NCI-H82 treated with DMSO at 0.1 percent for 48 hours (cell line): ENCODE results near the gene MCM9.

Source experiments
- DNase-seq: peaks from one replicate; lab custom pipeline; 2025; ENCODE audit not compliant: unreplicated experiment; lab: John Stamatoyannopoulos, UW

Gene MCM9

GRCh38 chr6:118933855-118934460 is 1.0 kb downstream of the MCM9 start:
- no peak for DNase-seq

DNA sequence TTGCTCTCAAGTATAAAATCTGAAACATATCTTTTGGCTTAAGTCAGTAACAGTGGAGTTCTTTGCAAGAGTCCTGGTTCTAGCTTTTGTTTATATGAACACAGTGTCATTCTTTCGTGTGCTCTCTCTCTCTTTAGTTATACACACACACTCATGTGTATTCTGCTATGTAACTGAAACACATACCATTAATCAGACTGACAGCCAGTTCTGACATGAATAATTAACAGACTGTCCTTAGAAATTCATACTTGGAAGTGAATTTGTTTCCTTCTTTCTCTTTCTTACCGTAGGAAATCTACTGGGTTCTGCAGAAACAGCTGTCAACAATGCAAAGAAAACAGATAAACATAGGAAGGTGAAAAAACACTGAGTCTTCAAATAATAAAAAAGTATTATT is 2.5 kb downstream of the MCM9 start:
- DNase-seq, result no peak

DNA sequence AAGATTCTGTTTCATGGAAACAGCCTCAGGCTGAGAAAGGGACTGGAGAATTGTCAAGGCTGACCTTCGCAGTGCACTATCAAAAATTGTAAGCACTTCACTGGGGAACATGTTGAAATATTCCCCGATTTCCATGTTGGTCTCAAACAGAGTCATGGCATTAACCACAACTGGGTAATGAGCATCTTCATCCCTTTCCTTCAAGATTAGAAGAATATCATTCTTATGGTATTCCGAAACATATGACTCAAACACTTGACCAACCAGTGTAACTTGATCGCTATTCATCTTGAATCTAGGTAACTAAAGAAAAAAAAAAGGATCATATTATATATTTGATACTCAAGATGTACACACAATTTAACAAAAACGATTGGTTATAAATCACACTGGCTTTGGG is 3.5 kb downstream of the MCM9 start:
- no peak for DNase-seq

GRCh38 chr6:118930680-118931079 is 4.3 kb downstream of the MCM9 start:
- DNase-seq, result no peak

DNA sequence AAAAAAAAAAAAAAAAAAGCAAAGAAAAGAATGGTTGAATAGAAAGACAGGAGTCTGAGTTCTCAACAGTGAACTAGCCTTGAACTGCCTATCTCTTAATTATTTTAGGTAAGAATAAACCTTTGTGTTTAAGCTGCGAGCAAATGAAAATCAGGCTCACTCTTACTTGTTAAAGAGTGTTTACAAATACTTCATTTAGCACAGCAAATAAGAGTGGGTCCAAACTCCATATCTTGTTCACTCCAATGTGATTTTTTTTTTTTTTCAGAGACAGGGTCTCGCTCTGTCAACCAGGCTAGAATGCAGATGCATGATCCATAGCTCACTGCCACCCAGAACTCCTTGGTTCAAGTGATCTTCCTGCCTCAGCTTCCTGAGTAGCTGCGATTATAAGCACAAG is 11.9 kb downstream of the MCM9 start:
- DNase-seq, result no peak

GRCh38 chr6:118921084-118921483 is 13.9 kb downstream of the MCM9 start:
- DNase-seq, result no peak

DNA sequence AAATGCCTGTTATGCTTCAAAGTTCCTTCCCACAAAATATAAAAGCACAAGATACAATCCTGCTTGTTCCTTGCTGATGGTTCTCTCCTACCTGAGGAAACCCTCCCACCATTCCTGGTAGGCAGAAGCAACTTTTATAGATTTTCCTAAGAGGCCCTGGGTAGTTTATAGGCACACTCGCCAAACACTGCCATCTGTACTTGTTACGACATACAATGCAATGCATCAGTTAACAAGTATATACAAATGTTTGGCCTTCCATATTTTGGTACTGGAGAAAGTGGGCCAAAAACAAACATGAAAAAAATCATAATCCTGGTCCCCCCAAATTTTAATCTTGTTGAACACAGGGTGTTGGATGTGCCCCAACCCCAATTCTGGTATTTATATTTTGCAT is 16.6 kb downstream of the MCM9 start:
- DNase-seq, result no peak

DNA sequence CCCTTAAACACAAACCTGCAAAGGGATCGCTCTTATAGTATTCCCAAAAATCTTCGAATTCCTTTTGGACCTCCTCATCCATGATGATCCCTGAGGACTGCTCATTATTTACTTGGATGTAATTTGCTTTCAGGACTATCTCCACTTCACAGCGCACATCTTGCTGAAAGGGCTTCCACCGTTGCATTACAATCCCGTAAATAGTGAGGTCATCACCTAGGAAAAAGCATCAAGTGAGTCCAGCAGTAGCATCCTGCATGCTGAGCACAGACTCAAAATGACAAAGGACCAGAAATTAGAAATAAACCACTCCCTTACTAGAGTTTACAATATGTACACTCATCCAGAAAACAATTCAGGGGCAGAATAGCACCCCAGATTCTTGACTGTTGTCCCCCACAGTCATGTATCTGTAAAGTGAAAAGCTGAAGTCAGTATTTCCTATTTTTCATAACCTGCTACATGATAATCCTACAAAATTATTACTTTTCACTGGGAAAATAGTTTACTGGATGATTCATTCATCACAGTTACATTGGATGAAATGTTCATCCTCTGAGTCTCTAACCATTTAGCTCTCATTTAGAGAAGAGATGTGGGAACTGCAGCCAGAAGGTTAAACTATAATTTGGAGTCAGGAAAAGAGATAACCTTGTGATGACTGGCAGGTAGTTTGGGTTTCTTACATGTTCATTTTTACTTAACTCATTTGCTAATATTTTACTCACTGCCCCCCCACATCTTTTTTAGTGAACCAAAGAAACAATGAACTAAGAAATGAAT is 17.2 kb downstream of the MCM9 start:
- no peak for DNase-seq

DNA sequence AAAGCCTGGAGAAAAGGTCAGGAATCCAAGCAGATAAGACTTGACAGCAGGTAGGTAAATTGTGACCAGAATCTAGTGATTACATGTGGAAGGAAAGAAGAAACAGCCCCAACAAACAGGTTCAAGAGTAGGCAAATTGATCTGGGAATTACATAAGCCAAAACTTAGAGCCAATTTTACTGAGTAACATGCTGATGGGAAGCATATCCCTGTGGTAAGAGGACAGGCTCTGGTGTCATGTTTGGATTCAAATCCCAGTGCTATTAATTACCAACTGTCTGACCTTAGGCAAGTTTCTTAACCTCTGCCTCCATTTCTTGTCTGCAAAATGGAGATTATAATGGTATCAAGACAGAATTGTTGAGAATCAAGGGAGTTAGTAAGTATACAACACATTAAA is 20.4 kb downstream of the MCM9 start:
- no peak for DNase-seq

DNA sequence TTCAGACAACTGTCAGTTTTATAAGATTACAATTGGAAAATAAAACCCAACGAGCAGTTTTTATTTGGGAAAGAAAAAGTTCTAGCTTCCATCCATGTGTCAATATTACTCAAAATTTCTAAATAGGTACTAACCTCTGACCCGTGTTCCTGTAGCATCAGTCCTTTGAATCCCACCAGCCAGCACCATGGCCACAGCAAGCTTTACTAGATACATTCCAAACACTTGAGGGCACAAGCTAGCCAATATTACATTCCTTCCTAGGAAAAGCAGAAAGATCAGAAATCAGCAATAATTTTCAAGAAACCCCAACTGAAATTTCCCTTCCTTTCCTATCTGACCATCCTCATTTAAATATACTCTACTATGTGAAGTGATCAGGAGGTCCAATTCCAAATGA is 21.8 kb downstream of the MCM9 start:
- DNase-seq, result no peak

DNA sequence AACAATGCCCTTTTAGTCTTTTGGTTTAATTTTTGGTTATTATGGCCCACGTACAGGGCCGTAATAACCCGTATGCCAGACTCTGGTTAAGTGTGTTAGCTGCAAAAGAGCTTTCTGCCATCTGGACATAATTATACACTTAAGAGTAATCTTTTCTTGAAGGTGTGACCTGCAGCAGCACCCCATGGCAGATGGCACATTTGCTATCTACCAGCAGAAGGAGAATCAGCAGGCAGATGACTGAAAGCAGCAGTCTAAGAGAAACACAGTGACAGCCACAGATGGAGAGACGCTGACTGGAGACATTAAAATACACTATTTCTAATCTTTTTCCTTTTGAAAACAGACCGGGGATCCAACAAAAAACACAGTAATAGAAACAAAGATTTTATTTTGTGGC is 22.3 kb downstream of the MCM9 start:
- DNase-seq, result peak; percentile 95

DNA sequence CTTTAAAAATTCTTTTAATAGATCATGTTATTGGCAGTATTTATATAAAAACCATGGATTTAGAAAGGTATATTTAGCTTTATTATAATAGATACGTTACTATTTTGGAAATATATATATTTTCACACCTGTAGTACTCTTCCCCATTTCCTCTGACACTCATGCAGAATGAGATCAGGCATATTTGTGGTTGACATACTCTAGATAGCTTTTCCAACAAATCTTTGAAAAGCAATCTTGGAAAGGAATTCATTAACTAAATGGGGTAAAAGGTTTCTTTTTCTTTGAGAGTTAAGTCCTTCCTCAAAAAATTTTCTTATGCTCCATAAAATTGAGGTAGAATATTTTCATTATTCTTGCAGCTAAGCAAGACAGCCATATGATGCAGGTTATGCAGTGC is 26.5 kb downstream of the MCM9 start:
- DNase-seq, result no peak

DNA sequence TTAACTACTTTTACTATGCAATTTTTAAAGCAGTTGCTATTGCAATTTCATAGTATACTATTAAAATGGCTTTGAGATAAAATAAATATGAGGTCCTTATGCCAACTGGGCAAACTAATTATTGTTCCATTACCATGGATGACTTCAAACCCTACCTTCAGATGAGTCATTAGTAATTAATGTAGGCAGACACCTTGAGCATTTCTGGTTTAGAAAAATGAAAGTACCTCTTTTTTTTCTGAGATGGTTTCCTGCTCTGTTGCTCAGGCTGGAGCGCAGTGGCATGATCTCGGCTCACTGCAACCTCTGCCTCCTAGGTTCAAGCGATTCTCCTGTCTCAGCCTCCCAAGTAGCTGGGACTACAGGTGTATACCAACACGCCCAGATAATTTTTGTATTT is 29.1 kb downstream of the MCM9 start:
- DNase-seq, result no peak

DNA sequence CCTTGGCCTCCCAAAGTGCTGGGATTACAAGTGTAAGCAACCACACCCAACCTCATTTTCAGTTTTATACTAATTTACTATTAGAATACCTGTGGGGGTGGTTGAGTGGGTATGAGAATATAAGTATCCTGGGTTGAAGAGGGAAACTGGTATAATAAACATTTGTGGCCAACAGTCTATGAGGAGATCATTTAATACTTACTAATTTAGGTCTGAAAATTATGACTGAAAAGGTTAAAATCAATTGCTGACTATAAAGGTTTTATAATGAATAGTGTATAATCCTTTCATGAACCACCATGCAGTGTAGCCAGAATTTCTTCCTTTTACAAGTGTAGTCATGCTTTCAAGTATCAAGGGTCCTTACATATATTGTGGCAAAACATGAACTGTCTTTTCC is 29.9 kb downstream of the MCM9 start:
- no peak for DNase-seq

DNA sequence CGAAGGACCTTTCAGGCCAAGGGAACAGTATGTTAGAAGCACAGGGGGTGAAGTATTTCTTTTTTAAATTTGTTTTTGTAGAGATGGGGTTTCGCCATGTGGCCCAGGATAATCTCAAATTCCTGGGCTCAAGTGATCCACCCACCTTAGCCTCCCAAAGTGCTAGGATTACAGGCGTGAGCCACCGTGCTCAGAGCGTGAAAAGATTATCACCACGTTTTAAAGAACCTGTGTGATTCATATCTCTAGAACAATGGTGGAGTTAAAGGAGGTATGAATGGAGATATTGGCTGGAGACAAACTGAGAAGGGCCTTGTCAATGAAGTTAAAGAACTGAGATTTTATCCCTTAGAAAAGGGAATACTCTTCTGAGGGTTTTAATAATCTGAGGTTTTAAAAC is 31.3 kb downstream of the MCM9 start:
- no peak for DNase-seq

DNA sequence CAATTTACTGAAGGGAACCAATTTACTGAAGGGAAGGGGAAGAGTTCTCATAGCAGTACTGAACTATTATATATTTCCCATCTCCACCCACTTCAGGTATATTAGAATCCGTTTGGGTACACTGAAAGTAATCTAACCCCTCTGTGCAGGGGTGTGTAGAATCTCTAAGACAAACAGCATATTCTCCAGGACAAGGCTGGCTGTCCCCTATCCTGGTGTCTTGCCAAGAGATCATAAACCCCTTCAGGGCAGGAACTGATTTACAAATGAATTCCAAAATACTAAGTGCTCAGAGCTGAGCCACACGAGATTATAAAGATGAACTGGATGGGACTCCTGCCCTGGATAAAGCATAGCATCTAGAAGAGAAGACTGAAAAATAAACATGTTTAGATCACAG is 31.8 kb downstream of the MCM9 start:
- DNase-seq, result no peak

DNA sequence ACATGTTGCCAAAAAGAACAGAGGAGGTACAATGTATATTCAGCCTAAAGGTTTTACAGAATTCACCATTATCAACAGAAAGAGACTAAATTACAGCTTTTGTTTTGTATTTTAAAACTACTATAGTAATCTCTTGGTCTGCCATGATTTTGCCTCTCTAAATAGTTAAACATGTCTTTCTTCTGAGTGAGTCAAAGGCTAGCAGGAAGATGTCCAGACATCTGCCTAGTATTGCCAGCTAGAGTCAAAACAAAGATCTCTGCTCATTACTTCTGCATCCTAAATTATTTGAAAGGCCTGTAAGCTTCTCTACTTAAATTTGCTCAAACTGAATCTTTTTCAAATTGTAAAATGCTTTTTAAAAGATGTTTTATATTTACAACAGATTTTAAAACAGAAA is 32.2 kb downstream of the MCM9 start:
- DNase-seq, result no peak

DNA sequence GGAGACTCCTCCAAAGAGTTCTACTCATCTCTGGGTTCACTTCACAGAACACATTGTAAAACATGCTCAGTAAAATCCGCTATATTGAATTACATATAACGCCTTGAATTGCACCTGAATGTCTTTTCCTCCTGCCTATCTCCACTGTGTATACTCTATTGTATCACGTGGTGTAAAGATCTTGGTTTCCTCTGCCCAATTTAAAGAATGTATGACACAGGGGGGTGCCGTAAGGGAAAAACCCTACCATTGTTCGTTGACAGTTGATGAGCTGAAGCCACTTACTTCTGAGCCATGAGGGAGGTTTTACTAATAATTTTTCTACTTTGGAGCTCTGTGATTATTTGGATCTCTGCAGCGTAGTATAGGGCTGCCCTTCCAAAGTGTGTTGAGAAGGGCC is 35.0 kb downstream of the MCM9 start:
- no peak for DNase-seq

DNA sequence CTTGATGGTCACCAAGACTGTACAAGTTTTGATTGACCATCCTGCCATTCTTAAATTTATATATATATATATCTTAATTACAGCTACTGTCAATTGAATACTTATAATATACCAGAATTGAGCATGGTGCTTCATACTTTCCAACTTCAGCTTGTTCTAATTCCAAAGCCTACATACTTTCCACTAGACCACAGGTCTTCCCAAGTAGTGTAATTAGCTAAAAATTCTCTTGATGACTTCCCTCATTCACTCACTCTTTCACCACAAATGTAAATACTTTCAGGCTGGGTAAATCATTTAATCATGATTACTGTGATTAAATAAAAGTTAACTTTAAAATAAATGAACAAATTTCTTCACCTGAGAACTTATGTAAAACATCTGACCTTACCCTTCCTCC is 37.6 kb downstream of the MCM9 start:
- DNase-seq, result no peak

GRCh38 chr6:118896339-118897136 is 38.4 kb downstream of the MCM9 start:
- peak; percentile 27 for DNase-seq

GRCh38 chr6:118895859-118896258 is 39.1 kb downstream of the MCM9 start:
- DNase-seq, result no peak

GRCh38 chr6:118895261-118895560 is 39.7 kb downstream of the MCM9 start:
- DNase-seq, result no peak
